Nasal cavity respiratory epithelium epithelial cell of viscerocranial mucosa (primary cell): ENCODE results near the gene USP33. TPM values are rescaled to one million over a fixed set of nuclear protein-coding genes. Genes with fewer than 3 reads are reported as not detected.

Source experiments
- total RNA-seq: library from RNA; depleted of rRNA; stranded (reverse); fragments of >200 nt; gene quantifications from 2 replicates; pipeline ENCODE4 v1.2.3, GENCODE V29; 2014

The USP33 gene
- 48.2 and 68.9 TPM in 2 replicates for total RNA-seq

DNA sequence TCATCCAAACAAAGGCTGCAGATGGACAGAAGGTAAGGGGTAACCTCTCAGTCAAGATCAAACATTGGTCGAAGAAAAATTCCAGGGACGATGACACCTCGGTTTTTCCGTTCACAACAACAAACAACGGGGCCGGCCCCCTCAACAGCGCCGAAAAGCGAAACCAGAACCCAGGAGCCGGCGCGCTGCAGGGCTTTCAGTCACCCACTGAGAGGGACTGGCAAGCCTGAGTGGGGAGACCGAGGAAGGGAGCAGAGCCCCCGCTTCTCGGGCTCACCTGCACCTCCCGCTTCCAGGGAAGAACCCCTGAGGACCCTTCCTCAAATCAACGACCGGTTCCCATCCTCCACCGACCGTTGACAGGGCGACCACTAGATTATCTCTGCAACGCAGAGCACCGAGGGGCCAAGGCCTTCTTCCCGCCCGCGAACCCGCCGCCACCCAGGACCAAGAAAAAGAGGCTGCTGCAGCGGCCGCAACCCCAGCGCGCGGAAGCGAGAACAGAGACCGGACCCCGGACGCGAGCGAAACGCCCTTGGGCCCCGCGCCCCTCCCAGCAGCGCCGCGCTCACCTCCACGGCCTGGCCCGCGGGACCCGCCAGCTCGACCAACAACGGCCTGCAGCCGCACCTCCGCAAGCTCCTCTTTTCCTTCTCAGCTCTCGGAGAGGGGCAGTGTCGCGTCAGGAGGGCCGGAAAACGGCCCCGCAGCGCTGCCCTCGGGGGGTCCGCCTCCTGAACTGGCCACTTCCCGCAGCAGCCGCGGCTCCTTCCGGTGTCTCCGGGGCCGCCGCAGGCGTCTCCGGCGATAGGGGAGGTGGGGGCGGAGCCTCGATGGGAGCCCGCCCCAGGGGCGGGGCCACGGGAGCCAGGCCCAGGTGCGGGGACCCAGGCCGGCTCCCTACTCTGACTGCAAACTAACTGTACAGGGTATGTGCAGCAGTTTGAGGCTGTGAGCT lies at the start of gene USP33:
USP33 (minus strand) TSS at position 782 of the 958 bp plus-strand sequence. CDS start 18,155 bp downstream, outside the sequence.

DNA sequence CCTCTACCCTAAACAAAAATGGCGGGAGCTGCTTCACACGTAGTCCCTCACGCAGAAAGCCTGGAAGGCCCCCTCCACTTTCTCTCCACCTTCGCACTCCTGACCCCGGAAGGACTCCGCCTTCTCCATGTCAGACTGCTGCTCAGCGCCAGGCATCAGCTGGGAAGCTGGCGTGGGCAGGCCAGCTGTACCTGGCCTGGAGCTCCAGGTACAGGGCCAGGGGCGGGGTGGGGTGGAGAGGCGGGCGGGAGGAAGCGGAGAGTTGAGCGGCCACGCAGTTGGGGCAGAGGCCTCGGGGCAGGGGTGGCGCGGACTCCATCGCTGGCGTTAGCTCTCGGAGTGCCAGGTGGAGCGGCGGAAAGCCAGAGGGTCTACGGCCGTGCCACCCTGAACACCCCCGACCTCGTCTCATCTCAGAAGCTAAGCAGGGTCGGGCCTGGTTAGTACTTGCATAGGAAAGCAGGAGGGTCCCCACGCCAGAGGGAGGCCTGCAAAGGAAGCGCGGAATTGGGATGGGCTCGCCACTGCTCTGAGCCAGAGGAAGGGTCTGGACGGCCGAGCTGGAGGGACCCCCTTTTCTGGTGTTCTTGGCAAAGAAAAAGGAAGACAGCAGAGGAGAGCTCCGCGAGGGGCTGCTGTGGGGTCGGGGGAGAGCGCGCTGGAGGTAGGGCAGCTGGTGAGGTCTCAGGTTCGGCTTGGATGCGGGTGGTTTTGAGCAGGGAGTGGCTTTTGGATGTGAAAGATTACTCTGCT lies 20.1 kb upstream of the USP33 start, which contains the start of gene MIGA1:
MIGA1 (plus strand) TSS at position 121 of the 753 bp plus-strand sequence. CDS start 3,604 bp downstream, outside the sequence.

DNA sequence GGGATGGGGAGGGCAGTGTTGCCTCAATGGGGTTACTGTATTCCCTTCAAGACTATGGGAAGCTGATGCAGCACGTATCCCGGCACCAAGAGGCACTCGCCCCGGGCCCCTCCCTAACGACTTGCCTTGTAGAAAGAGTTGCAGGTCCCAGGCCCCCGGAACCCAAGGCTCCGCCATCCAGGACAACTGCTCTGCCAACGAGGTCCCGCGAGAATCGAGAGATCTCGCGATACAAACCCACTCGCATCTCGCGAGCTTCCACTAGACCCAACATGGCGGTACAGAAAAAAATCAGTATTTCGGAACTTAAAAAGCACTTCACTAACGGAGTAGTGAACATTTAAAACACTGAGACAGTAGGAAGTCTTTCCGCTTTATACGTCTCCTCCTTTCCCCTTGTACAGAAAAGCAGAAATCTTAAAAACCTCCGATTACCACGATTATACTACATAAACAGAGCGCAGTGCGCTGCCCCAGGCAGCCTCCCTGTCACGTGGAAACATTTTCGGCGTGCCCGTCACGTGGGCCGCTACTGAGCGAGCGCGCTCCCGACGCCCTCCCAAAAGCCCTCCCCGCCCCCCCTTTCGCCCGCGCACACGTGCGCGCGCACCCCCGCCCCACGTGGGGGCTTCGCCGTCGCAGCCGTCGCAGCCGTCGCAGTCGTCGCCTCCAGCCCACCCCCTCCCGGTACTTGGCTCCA lies 77.0 kb downstream of the USP33 start, which contains the start of gene ZZZ3:
ZZZ3 (minus strand) TSS at position 199 of the 700 bp plus-strand sequence. CDS start 49,304 bp downstream, outside the sequence.

Other genes with a start within 250 kb of the USP33 start
- 67.7 and 111 TPM in 2 replicates for gene ZZZ3, start 77.2 kb downstream of the USP33 start, total RNA-seq
- 18.1 and 19.3 TPM in 2 replicates for gene MIGA1, start 19.8 kb upstream of the USP33 start, total RNA-seq
- gene NEXN, start 128.8 kb upstream of the USP33 start, total RNA-seq, result 0.34 and 2.6 TPM in 2 replicates
- gene FUBP1, start 219.2 kb upstream of the USP33 start, total RNA-seq, result 75.2 and 132 TPM in 2 replicates
- 21.2 and 24.2 TPM in 2 replicates for gene DNAJB4, start 245.1 kb upstream of the USP33 start, total RNA-seq